Cardiac septum (tissue), 1 donor: Measurements from ENCODE around the gene EPB41L3. TPM values are rescaled to one million over a fixed set of nuclear protein-coding genes. Genes with fewer than 3 reads are reported as not detected.
"Not testable (repeated sequence)": the region's sequence is repeated elsewhere in the genome, so short reads cannot be mapped to it uniquely, and the experiment has no call there.

Experiments
- DNase-seq: peaks from one replicate; pipeline ENCODE4 v3.0.0-alpha.2; 2020; ENCODE audit warnings: low spot score
- intact Hi-C: fragments of 100-400 bp; cut with DNase I; formaldehyde crosslinking; loops from one replicate; pipeline ENCODE4 v1.14.0; 2022
- total RNA-seq: library from RNA; stranded (reverse); fragmentation: NEBNext Ultra II Directional; extraction: Animal tissue kit (Norgen Biotek cat#: 25700); gene quantifications from one replicate; pipeline ENCODE4 v1.2.1, GENCODE V29; 2021
- donor health status: DM: no; HTN: no; CAD: no.

EPB41L3 gene
- total RNA-seq, 1 donor from 2014 or later, result 14.0 TPM

DNA sequence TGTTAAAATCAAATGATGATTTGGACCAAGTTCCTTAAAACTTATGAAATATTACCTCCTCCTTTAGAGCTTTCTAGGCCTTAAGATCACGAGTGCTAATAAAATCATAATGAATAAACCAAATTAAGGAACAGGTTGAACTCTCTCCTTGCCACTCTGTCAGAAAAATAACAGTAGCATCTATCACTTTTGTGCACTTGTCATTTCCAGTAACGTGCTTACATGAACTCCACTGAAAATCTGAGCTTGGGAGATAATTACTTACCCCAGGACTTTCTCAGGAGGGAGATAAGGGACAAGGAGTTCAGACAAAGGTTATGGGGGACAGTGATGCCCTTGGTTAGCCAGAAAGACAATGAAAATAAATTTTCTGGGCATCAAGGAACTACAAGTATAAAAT is 36.0 kb downstream of the EPB41L3 start:
- intact Hi-C loops, result no loop called here
- no peak for DNase-seq

DNA sequence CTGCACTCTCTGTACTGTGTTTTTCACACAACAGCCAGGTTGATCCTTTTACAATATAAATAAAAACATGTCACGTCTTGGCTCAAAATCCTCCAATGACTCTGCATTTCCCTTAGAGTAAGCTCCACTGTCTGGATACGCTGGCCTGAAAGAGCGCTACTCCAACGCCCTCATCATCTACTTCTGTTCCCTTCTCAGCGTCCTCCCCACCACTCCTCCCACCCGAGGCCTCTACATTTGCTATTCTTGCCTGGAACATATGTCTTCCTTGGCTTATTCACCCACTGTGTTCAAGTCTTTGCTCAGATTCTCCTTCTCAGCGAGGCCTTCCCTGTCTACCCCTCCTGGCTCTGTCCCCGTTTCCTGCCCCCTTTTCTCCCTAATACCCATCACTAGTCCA is 37.6 kb downstream of the EPB41L3 start:
- intact Hi-C loops, result no loop called here
- no peak for DNase-seq

DNA sequence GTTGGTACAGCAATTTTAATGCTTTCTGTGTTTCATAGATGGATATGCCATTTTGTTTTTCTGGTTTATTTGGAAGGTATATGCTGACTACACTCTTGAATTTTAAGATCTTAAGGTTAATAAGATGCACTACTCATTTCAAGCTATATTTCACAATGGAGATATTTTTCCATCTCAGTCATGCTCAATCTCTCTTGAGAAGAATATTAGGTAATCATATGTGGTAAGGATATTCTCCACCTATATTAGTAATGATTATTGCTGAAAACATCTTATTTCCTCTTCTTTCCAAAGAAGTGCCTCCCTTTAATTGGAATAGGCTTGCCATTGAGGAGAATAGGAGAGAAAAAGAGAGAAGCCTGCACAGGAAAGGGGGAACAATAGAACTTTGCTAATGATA is 40.1 kb downstream of the EPB41L3 start:
- intact Hi-C loops, result no loop called here
- DNase-seq, result no peak

- intact Hi-C loops, result no loop called here
- DNase-seq, result no peak
These were observed 43.4 kb downstream of the EPB41L3 start for GRCh38 chr18:5500158-5500939.

DNA sequence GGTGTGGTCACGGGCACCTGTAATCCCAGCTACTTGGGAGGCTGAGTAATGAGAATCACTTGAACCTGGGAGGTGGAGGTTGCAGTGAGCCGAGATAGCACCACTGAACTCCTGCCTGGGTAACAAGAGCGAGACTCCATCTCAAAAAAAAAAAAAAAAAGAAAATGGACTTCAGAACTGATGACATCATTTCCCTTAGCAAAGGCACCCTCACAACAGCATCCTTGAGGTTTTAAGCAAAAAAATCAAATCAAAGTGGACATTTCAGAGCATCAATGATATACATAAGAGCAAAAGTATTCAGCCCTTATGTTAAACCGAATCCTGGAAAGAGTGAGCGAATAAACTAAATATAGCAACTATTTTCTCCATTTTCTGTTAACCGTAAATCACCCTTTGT is 45.3 kb downstream of the EPB41L3 start:
- no peak for DNase-seq
- intact Hi-C loops, result no loop called here

DNA sequence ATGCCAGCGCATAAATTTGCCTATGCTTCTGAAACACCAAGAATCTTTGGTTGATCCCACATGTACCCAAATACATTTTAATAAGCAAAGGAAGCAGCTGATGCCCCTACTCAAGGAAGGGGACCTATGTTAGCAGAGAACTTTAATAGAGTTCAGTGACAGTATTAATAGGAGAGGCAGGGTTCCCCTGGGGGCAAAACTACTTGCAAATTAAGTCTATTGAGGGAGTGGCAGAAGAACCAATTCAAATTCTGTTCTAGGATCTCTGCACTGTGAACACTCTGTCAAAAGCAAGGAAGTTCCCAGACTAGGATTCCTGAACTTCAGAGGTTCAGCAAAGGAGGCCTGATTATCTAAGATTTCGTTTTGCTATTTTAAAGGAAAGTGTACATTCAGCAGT is 47.5 kb downstream of the EPB41L3 start:
- intact Hi-C loops, result no loop called here

GRCh38 chr18:5490753-5491480 is 52.9 kb downstream of the EPB41L3 start:
- no peak for DNase-seq
- intact Hi-C loops, result no loop called here

More for the DNA sequence above, 47.5 kb downstream of the EPB41L3 start:
- DNase-seq, result no peak

GRCh38 chr18:5488844-5489243 is 55.0 kb downstream of the EPB41L3 start:
- no peak for DNase-seq
- intact Hi-C loops, result no loop called here

GRCh38 chr18:5488044-5488443 is 55.8 kb downstream of the EPB41L3 start:
- DNase-seq, intact Hi-C loops: not testable (repeated sequence)

DNA sequence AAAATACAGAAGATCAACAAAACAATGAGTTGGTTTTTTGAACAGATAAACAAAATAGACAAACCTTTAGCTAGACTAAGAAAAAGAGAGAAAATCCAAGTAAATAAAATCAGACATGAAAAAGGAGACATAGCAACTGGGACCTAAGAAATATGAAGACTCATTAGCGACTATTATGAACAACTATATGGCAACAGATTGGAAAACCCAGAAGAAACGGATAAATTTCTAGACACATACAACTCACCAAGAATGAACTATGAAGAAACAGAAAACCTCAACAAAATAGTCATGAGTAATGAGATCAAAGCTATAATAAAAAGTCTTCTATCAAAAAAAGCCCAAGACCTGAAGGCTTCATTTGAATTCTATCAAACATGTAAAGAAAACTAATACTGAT is 59.3 kb downstream of the EPB41L3 start:
- intact Hi-C loops, result no loop called here
- no peak for DNase-seq

DNA sequence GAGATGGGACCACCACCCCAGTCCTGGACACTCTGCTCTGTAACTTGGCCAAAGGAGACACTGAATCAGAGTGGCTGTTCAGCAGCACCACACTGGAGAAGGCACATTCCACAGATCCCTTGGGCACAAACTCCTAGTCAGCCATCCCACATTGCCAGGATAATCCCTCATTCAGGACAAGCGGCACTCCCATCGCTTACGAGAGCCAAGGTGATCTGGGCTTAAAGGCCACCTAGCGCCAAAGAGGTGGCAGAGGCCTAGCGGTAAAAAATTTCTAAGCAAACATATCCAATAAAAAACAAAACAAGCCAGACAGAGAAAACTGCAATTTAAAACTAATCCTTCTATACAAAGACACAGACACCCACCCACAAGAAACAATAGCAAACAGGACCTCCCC is 62.2 kb downstream of the EPB41L3 start:
- intact Hi-C loops, result no loop called here
- DNase-seq, result no peak

DNA sequence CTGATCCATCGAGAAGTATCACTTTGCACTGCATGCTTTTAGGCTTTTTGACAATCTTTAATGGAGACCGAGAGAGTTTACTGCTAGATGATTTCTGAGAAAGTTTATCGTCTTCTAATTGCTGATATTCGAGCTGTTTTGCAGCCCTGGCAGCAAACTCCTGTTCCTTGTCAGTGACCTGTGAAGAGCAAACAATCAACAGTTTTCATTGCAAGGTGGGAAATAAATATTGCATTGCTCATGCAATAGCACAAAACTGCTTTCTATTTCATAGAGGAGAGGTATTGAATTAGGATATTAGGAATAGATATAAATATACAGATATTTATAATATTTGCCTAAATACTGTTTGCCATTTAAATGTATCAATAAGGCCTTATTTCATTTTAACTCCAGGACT is 65.5 kb downstream of the EPB41L3 start:
- no peak for DNase-seq
- intact Hi-C loops, result no loop called here

DNA sequence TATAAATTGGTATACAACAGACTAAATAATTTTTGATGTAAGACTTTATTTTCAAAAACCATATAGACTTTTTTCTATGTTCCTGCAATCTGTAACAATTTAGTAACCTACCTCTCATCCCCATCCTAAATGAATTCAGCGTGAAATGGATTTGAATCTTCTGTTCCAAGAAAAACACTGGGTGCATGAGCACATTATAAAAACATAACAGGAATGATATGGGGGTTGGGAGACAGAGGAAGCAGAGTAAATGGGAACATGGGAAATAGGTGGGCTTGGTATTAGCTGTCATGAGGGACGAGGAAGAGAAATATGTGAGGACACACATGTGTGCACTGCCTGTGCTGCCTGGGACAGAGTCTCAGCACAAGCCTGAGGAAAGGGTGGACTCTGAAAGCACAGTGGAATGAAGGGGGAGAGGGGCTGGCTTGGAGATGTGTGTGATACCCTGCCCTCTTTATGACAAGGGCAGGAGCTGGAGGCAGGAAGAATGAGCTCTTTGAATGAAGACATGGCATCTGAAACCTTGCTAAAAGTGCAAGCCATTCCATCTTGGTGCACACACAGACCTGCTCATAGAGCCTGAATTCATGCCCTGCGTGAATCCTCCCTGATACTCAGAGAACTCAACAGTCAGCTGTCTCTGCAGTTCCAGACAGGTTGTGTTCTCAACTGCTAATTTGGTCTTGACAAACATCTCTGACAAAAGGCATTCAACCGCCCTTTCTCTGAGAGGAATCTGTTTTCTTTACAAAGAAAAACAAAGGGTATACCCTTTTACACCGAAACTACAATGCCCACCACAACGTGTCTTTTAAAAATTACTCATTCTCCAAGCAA is 66.6 kb downstream of the EPB41L3 start:
- no peak for DNase-seq
- intact Hi-C loops, result no loop called here

DNA sequence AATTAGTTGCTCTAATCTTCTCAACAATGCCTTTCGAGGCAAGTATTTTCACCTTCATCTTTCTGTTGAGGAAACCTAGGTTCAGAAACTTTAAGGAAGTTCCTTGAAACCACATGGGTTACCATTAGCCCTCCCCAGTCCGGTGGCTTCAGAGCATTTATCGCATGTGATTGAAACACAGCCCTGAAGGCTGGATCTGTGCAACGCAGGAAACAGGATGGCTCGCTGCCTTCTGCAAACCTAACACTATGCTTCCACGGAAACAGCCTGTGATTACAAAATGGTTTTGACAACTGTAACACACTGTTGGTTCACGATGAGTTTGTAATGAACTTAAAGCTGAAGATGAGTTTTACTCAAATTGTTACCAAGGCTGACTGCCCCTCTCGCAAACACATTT is 68.5 kb downstream of the EPB41L3 start:
- no peak for DNase-seq
- intact Hi-C loops, result no loop called here

DNA sequence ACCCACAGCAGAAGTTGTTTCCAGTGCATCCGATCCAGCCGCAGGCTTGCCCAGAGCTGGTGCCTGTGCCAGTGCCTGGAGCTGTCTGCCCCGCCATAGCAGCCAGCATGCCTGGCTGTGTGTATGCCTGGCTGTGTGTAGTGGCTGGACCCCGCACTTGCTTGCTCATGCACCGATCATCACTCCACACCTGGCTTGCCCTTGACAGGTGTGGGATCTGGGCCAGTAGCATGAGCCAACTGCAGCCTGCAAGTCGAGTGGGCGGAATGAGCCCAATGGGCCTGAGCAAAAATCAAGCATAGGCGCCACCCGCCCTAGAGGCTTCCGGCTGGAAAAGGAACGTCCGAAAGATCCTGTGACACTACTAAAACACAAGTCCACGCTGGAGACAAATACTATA is 74.5 kb downstream of the EPB41L3 start:
- intact Hi-C loops, result loop anchor here (10.0 kb wide), 1 partner anchor 75 kb away; the partner anchor contains the start of gene EPB41L3
- no peak for DNase-seq

DNA sequence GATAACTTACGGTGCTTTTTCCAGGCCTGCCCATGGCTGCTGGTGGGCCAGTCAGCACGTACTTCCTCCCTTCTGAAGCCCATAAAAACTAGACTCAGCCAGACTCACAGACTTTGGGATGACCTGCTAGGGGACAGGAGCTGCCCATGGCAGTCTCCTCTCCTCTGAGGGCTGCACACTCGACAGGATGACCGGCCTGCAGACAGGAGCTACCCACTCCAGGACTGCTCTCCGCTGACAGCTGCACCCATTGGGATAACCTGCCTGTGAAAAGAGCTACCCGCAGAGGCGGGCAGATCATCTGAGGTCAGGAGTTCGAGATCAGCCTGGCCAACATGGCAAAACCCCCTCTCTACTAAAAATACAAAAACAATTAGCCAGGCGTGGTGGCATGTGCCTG is 75.4 kb downstream of the EPB41L3 start:
- no peak for DNase-seq
- intact Hi-C loops, result loop anchor here (10.0 kb wide), 1 partner anchor 76 kb away; the partner anchor contains the start of gene EPB41L3

- DNase-seq, result no peak
- intact Hi-C loops, result loop anchor here (10.0 kb wide), 1 partner anchor 77 kb away; the partner anchor contains the start of gene EPB41L3
These were observed 76.1 kb downstream of the EPB41L3 start for GRCh38 chr18:5467671-5468070.

DNA sequence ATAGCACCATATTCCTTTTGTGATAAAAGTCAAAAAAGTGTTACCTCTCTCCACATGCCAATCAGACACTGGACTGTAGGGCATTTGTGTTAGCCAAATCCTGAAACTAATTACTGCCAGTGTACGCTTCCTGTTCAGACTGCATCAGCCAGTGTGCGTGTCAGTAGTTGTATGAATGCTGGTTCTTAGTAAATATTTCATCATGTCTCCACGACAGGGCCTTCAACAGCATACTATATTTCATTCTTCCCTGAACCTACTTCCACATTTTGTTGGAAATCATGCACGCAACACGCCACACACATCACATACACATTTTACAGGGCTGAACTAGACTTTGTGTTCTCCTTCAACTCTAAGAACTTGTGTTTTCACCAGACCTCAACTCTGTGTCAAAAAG is 77.5 kb downstream of the EPB41L3 start:
- intact Hi-C loops, result loop anchor here (10.0 kb wide), 1 partner anchor 79 kb away; the partner anchor contains the start of gene EPB41L3
- no peak for DNase-seq

- intact Hi-C loops, result loop anchor here (10.0 kb wide), 1 partner anchor 81 kb away; the partner anchor contains the start of gene EPB41L3
- no peak for DNase-seq
These were observed 79.5 kb downstream of the EPB41L3 start for GRCh38 chr18:5464251-5464650.

- DNase-seq, result no peak
- intact Hi-C loops, result loop anchor here (10.0 kb wide), 1 partner anchor 81 kb away; the partner anchor contains the start of gene EPB41L3
These were observed 80.0 kb downstream of the EPB41L3 start for GRCh38 chr18:5463831-5464230.
